Activated T-cell treated with anti-CD3 and anti-CD28 coated beads for 1 hour (primary cell): Measurements from ENCODE around the gene SOWAHC.
"Not testable (repeated sequence)": the region's sequence is repeated elsewhere in the genome, so short reads cannot be mapped to it uniquely, and the experiment has no call there.

Experiments
- DNase-seq: peaks from one replicate; pipeline ENCODE4 v3.0.0-alpha.2; 2020; ENCODE audit warnings: low read depth

SOWAHC gene, protein sequence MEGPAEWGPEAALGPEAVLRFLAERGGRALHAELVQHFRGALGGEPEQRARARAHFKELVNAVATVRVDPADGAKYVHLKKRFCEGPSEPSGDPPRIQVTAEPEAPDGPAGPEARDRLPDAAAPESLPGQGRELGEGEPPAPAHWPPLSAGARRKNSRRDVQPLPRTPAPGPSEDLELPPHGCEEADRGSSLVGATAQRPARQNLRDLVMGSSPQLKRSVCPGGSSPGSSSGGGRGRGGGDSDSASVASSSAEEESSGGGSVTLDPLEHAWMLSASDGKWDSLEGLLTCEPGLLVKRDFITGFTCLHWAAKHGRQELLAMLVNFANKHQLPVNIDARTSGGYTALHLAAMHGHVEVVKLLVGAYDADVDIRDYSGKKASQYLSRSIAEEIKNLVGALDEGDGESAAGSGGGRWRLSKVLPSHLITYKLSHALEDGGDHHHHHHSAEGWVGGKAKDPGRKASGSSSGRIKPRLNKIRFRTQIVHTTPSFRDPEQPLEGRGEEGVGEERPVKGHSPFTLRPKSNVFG

DNA sequence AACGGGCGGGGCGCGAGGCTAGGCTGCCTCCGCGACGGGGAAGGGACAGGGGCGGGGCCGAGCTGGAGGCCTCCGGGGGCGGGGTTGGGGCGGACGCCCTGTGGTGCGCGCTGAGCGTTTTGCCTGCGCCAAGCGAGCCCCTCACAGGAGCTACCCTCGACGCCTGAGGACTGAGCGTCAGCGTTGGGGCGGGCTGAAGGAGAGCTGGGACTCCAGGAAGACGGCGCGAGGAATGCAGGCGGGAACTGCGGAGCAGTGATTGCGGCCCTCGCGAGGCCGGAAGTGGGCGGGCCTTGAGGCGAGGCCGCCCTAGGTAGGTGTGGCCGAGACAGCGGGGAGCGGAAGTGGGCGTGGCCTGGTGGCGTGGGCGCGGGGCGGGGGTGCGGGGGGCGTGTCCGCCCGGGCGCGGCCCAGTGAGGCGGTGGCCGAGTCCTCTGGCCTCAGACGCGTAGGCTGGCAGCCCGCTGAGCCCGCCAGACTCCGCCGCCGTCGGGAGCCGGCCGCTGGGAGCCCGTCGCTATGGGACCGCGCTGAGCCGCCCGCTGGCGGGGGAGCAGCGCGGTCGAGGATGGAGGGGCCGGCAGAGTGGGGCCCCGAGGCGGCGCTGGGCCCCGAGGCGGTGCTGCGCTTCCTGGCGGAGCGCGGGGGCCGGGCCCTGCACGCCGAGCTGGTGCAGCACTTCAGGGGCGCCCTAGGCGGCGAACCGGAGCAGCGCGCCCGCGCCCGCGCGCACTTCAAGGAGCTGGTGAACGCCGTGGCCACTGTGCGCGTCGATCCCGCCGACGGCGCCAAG, at the start of gene SOWAHC, which contains the start of gene SEPTIN10:
Gene SOWAHC, plus strand, starts transcription at position 443 of the 793 bp plus-strand sequence. Its CDS starts 126 bp downstream, at position 569.
Gene SEPTIN10, minus strand, starts transcription at position 45 of the 793 bp plus-strand sequence. CDS start 139 bp downstream, outside the sequence.
- peak; percentile 72 for DNase-seq

DNA sequence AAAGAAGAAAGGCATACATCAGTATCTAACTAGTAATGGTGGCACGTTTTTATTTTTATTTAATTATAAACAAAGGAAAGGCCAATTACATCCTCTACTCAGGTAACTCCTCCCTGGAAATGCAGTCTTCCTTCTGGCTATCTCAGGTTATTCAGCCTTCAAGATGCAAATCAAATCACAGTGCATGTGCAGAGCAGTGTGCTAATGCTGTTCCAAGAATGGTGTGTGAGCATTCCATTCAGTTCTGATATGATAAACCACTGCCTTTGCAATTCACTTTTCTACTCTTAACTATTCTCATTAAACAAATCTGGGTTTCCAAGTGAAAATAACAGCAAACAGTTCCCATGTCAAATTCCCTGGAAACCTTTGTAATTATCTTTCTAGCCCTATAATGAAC, 38.8 kb upstream of the SOWAHC start:
- no peak for DNase-seq

DNA sequence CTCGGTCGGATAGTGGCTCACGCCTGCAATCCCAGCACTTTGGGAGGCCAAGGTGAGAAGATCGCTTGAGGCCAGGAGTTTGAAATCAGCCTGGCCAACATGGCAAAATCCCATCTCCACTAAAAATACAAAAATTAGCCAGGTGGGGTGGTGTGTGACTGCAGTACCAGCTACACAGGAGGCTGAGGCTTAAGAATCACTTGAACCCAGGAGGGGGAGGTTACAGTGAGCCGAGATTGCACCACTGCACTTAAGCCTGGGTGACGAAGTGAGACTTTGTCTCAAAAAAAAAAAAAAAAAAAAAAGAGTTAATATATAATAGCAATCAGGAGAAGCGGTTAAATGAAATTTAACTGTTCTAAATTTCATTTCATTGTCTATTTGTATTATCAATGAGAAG, 36.5 kb upstream of the SOWAHC start:
- DNase-seq = not testable (repeated sequence)

DNA sequence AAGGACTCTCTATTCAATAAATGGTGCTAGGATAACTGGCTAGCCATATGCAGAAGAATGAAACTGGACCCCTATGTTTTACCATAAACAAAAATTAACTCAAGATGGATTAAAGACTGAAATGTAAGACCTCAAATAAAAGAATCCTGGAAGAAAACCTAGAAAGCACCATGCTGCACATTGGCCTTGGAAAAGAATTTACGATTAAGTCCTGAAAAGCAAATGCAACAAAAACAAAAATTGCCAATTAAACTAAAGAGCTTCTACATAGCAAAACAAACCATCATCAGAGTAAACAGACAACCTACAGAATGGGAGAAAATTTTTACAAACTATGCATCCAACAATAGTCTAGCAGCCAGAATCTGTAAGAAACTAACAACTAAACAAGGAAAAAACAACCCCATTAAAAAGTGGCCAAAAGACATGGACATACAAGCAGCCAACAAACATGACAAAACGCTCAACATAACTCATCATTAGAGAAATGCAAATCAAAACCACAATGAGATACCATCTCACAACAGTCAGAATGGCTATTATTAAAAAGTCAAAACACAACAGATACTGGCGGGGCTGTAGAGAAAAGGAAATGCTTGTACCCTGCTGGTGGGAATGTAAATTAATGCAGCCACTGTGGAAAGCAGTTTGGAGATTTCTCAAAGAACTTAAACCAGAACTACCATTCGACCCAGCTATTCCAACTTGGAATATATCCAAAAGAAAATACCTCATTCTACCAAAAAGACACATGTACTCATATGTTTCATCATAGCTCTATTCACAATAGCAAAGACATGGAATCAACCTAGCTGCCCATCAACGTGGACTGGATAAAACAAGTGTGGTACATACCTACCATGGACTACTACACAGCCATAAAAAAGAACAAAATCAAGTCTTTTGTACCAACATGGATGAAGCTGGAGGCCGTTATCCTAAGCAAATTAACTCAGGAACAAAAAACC, 31.0 kb upstream of the SOWAHC start:
- no peak for DNase-seq

DNA sequence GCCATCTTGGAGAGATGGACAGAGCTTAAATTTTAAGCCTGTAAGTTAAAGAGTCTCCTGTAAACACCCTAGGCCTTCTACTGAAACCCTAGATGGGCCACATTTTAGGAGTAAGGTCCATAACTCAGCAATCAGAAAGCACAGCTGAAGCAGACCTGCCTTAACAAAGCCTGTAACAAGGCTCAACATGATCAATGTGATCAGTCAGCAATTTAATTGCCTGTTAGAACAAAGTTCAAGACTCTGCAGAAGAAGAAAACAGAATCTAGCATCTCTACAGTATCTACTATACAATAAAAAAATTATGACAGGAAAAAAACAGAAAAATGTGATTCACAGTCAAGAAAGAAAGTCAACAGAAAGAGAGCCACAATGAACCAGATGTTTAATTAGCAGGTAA, 27.5 kb upstream of the SOWAHC start:
- DNase-seq = no peak

DNA sequence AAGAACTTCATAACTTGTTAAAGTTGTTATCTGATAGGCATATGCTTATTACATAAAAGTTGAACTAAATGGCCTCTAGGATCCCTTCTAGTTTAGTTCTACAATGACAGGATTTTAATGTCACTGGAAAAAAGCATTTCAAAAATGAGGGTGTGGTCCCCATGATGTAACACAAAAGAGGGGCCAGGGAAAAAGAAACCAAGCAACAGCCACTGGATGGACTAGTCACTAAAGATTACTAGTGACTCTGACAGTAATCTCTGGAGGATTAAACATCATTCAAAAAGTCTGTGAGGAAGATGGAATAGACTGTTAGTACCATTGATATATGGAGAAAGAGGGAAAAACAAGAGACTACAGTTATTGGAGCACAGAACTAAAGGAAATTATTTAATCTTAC, 23.0 kb upstream of the SOWAHC start:
- no peak for DNase-seq

DNA sequence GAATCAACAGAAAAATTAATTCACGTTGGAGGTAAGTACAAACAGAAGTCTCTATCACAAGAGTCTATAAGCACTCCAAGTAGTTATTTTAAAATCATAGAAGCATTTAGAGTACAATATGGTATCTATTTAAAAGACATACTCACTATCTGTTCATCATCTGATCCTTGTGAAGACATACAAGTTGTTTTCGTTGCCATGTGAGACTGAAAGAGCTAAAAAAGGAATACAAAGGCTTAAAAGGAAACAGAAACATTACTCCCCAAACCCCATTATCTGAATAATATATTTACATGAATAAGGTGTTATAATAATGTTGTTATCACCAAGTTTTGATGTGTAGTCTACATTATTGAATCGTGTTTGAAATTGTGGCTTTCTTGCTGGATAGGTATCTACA, 21.3 kb upstream of the SOWAHC start:
- DNase-seq = no peak

DNA sequence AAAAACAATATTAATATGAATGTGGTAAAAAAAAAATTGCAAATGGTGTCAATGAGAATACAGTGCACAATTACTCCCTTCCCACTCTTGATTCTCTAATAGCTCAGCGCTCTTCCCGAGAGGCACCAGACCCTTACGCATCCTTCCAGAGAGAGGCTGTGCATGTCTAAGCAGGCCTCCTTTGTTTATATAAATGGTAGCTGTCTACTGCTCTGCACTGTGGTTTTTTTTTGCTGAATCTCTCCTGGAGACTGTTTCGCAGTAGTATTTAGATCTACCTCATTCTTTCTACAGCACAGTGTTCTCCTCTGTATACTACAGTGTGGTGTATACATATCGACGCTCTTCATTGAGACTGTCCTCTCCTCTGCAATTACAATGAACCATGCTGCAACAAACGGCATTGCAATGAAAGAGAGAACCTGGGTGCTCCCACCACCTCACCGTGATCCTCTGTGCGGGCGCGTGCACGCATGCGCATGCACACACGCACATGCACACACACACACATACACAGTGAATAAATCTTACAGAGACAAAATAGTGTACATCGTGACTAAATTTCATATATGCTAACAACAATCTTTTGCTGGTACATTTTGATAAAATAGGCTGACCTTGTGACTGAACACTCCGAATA, 19.8 kb upstream of the SOWAHC start:
- DNase-seq = no peak

DNA sequence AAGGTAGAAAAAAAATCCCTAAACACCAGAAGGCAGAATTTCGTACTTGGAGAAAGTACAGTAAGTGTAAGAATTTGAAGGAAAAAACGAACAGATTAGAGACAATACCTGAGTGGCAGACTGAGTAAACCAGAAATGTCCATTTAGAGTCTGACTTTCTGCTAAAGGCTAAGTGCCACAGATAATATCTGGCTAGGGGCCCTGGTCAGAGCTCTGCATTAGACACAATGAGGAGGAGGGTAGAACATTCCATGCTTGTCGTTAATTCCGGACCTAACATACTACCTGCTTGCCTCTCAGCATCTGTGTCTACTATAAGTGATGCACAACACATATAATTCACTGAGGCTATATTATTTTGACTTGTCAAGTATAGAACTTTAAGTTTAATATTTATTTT, 18.5 kb upstream of the SOWAHC start:
- no peak for DNase-seq

DNA sequence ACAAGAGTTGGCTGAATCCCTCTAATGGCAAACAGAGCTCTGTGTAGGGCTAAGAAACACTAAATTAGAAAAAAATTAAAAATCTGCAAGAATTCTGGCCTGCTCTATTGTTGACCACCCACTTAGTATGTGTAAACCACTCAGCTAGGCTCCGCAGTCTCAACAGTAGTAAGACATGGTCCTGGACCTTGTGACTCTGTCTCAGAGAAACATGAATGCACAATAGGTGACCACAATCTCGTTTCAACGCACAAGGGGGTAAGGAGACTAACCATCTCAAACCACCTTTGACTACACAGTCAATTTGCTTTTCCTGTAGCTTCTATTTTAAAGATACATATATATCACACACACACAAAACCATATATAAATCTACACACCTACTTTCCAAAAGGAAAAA, 16.9 kb upstream of the SOWAHC start:
- DNase-seq = no peak

DNA sequence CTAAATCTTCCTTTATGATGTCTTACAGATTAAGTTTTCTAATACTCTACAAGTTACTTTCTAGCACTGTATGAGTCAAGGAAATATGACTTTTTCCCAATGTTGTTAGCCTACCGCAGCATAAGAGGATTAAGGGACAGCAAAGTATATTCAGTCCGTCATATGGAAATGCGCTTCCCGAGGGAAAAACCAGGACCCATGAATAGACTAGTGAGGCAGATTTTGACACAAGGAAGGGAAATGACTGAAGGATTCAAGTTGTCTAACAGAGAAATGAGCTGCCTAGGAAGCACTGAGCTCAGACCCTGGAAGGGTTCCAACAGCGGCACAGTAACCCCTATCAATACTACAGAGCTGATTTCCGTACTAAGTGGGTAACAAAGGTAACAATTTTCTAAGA, 12.4 kb upstream of the SOWAHC start:
- DNase-seq = no peak

DNA sequence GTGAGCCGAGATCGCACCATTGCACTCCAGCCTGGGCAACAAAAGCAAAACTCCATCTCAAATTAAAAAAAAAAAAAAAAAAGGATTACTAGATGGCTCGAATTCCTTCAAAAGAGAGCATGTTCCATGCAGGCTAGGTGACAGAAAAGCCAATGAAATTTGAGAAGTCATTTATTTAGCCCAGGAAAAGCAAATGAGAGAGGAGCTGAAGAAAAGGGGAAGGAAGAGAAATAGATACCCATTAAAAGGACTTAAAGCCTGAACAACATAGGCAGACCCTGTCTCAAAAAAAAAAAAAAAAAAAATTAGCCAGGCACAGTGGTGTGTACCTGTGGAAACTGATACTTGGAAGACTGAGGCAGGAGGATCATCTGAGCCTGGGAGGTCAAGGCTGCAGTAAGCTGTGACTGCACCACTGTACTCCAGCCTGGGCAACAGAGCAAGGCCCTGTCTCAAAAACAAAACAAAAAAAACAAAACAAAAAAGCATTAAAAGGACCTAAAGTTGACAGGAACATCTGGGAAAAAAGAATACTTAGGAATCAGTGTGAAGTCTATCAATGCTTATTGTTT, 11.5 kb upstream of the SOWAHC start:
- no peak for DNase-seq

DNA sequence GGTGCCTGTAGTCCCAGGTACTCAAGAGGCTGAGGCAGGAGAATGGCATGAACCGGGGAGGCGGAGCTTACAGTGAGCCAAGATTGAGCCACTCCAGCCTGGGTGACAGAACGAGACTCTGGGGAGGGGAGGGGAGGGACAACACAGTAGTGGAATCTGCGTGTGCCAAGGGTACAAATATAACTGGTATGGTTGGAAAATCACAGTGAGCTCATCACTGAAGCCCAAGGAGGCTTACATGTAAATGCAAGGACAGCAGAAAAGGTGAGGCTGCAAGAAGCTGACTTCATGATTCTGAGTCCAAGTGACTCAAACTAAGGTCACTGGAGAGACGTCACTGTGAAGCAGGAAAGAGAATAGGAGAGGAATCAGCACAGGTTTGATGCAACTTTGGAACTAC, 9.6 kb upstream of the SOWAHC start:
- no peak for DNase-seq

DNA sequence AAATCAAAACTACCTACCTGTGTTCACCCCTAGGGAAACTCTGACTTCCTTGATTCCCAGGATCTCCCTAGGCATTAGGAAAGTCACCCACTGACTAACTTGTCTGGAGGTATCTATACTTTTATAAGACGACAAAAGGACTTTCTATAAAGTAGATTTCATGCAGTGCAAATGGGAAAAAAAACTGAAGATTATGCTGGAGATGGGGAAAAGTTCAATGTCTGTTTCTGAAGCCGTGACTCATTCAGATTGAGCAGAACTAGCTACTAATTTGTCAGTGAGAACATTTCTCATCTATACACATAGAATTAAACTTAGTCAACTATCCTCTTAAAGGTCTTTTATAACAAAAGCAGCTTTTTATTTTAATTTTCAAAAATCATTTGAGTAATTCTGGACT, 6.4 kb upstream of the SOWAHC start:
- DNase-seq = no peak

DNA sequence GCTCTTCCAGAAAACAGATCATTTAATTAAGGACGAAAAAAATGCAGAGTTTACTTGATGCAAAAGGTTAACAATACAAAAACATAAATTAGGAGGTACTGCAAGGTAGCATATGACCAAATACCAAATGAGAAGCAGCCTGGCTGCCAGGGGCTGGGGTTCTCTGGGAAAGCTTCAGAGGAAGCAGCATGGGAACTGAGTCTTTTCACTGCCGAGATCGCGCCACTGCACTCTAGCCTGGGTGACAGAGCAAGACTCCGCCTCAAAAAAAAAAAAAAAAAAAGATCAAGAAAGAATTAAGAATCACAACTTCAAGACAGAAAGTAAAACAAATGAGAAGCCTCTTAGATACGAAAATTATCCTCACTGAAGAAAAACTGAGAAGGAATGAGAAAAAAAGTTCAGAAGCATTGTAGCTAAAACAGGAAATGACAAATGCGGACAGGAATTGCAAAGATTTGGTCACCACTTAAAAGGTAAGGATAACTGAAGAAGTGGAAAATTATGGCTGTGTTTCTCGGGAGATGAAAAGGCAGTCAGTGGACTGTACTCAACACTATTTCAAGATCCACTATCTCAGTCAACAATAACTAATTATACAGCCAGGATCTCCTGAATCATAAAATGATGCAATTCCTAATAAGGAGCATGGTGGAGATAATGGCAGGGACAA, 4.7 kb upstream of the SOWAHC start:
- no peak for DNase-seq

DNA sequence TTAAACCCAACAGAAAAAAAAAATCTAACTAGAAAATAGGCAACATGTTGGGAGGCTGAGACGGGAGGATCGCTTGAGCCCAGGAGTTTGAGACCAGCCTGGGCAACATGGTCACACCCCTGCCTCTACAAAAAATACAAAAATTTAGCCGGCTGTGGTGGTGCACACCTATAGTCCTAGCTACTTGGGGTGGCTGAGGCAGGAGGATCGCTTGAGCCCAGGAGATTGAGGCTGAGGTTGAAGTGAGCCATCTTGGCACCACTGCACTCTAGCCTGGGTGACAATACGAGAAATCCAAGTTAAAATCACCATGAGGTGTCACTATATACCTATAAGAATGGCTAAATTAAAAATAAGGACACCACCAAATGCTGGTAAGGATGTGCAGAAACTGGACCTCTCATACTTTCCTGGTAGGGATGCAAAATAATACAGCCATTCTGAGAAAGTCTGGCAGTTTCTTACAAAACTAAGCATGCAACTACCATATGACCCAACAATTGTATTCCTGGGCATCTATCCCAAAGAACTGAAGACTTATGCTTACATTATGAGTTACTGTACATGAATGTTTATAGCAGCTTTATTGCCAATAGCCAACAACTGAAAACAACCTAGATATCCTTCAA, 2.6 kb upstream of the SOWAHC start:
- no peak for DNase-seq

DNA sequence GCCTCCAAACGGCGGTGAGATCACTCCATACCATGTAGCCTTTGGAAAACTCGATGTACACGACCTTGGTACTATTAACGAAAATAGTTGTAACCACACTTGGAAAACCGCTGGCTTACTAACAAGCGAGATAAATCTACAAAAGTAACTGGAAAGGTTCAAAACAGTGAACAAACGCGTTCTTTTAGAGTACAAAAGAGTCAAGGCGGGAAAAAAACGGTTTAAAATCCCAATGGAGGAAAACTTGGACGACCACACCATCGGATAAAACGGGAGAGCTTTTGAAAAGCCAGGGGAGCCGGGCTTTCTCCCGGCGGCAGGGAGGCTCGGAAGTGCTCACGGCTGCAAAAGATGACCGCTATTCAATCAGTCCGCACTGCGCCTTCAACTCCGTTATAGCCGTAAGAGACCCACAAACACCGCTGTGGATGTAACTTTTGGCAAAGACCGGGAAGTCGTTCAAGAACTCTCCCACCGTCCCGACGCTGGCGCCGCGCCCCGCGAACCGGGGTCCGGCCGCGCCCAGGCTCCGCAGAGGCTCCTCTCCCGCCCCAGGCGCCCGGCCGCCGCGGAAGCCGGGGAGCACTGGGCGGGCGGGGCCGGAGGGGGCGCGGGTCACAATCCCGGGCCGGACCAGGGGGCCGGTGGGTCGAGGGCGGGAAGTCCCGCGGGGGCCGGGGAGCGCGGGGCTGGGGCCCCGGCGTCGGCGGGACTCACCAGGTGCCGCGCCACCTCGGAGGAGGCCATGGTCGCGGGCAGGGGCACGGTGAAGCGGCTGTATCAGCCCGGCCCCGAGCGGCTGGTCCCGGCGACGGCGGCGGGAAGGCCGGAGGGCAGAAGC, 863 bp upstream of the SOWAHC start:
- no peak for DNase-seq

DNA sequence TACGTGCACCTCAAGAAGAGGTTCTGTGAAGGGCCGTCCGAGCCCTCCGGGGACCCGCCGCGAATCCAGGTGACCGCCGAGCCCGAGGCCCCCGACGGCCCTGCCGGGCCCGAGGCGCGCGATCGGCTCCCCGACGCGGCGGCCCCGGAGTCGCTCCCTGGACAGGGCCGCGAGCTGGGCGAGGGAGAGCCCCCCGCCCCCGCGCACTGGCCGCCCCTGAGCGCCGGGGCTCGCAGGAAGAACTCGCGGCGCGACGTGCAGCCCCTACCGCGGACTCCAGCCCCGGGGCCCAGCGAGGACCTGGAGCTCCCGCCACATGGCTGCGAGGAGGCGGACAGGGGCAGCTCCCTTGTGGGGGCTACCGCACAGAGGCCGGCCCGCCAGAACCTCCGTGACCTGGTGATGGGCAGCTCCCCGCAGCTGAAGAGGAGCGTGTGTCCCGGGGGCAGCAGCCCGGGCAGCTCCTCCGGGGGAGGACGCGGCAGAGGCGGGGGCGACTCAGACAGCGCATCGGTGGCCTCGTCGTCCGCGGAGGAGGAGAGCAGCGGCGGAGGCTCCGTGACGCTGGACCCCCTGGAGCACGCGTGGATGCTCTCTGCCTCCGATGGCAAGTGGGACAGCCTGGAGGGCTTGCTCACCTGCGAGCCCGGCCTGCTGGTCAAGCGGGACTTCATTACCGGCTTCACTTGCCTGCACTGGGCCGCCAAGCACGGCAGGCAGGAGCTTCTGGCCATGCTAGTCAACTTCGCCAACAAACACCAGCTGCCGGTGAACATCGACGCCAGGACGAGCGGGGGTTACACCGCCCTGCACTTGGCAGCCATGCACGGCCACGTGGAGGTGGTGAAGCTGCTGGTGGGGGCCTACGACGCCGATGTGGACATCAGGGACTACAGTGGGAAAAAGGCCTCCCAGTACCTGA, 812 bp downstream of the SOWAHC start:
- DNase-seq = no peak
